ENCODE measurements around the gene CPXM2. TPM values are rescaled to one million over a fixed set of nuclear protein-coding genes. Genes with fewer than 3 reads are reported as not detected.

The CPXM2 gene
- polyA plus RNA-seq, 1 donor (not counting 4 experiments of a cell fraction or from before 2014, with no cell fraction given) = 0.03 TPM

DNA sequence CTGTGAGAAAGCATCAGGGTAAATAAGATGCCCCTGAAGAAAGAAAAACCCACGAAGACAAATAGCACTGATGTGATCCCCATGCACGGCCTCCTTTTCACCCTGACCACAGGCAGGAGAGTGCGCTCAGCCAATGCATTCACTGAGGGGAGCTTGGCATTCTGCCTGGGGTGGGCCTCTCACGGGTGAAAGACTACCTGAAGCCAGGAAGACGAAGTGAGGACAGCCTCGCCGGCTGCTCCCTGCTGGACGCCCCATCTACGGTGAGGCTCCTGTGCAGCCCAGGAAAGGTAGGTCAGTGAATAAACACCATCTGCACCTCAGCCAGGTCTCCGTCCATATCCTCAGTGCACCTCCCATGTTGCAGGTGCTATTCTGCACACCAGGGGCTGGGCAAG, 32.0 kb downstream of the CPXM2 start:
- DNase-seq (ENCODE audit: low read depth, low spot score) (no peak), FAIRE-seq (no peak)
- dilution Hi-C loops (cut with MboI; ENCODE audit: extremely low pct_ligation_motif_present, low sequenced_read_pairs) = no loop called here
- no peak overlapping the region for H3K9ac ChIP-seq (ENCODE audit: control insufficient read depth, extremely low read depth, insufficient read depth, low read length)
- no peaks in the 10 kb centered on the region for H3K79me2 ChIP-seq (ENCODE audit: control insufficient read depth, insufficient read depth, low read length)
- H3K4me1 ChIP-seq (ENCODE audit: control insufficient read depth, extremely low read depth, insufficient read depth, low read length) = no peaks in the 10 kb centered on the region
- no peak overlapping the region for H2AFZ ChIP-seq (ENCODE audit: control insufficient read depth, low read length)
- H3K27ac ChIP-seq (ENCODE audit: control insufficient read depth, insufficient read depth, low read length) = no peak overlapping the region
- no peaks in the 10 kb centered on the region for H3K9me1 ChIP-seq (ENCODE audit: control insufficient read depth, extremely low read depth, insufficient read depth, low read length)
- no peak overlapping the region for H3K4me3 ChIP-seq (ENCODE audit: control insufficient read depth in 2 of 3, extremely low read depth in 1 of 3, insufficient read depth in 2 of 3, low read depth in 1 of 3, low read length in 3 of 3)
- no peaks in the 10 kb centered on the region for H3K9me3 ChIP-seq (ENCODE audit: control insufficient read depth, low read depth, low read length)
- no peaks in the 10 kb centered on the region for H4K20me1 ChIP-seq (ENCODE audit: control insufficient read depth, extremely low read depth, insufficient read depth, low read length)
- no peak for TF ChIP-seq EZH2 (IDR thresholded peaks at IDR 0.05; ENCODE audit: low read length)
- peaks cover 6% of the 10 kb centered on the region for H3K27me3 ChIP-seq (ENCODE audit: control insufficient read depth, extremely low read depth, insufficient read depth, low read length)
- H3K4me2 ChIP-seq (ENCODE audit: control insufficient read depth, extremely low read depth, insufficient read depth, low read depth, low read length) = no peak overlapping the region
- H3K36me3 ChIP-seq (ENCODE audit: control insufficient read depth in 2 of 2, extremely low read depth in 1 of 2, insufficient read depth in 2 of 2, low read length in 2 of 2) = no peaks in the 10 kb centered on the region

DNA sequence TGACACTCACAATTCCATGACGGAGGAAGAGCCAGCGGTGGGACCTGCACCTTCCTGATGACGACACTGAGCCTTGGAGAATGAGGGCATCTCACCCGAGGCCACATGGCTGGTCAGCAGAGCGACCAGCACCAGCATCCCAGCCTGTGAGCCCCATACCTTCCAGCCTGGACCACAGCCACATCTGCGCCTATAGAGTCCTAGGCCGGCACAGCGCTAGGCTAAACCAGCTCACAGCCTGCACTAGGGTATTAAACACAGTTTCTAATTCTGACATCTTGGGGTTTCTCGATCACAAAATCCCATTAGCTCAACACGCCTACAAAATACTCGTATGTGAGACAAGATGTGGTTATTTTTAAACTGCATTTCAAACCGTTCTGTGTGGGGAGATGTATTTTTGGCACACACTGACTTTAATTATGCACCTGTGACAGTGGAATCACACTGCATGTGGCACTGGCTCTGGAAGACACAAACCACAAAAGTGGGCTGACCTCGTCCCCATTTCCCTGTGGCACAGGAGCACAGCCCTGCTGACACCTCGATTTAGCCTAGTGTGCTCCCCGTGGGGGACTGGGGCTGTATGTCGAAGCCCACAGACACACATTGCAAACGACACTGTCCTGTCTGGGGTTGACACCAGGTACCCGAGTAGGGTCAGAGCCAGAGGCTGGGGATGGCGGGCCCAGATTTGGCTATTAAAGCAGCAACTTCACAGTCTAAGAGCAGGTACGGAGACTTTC, 32.5 kb downstream of the CPXM2 start:
- Histone ChIP-seq H3K4me2 (ENCODE audit: control insufficient read depth, extremely low read depth, insufficient read depth, low read depth, low read length) (no peak overlapping the region), H2AFZ (ENCODE audit: control insufficient read depth, low read length) (no peak overlapping the region), H3K79me2 (ENCODE audit: control insufficient read depth, insufficient read depth, low read length) (no peaks in the 10 kb centered on the region), H3K27ac (ENCODE audit: control insufficient read depth, insufficient read depth, low read length) (no peak overlapping the region), H4K20me1 (ENCODE audit: control insufficient read depth, extremely low read depth, insufficient read depth, low read length) (no peaks in the 10 kb centered on the region), H3K4me3 (ENCODE audit: control insufficient read depth in 2 of 3, extremely low read depth in 1 of 3, insufficient read depth in 2 of 3, low read depth in 1 of 3, low read length in 3 of 3) (no peak overlapping the region), H3K27me3 (ENCODE audit: control insufficient read depth, extremely low read depth, insufficient read depth, low read length) (peaks cover 6% of the 10 kb centered on the region), H3K9me1 (ENCODE audit: control insufficient read depth, extremely low read depth, insufficient read depth, low read length) (no peaks in the 10 kb centered on the region), H3K4me1 (ENCODE audit: control insufficient read depth, extremely low read depth, insufficient read depth, low read length) (no peaks in the 10 kb centered on the region), H3K36me3 (ENCODE audit: control insufficient read depth in 2 of 2, extremely low read depth in 1 of 2, insufficient read depth in 2 of 2, low read length in 2 of 2) (no peaks in the 10 kb centered on the region), H3K9ac (ENCODE audit: control insufficient read depth, extremely low read depth, insufficient read depth, low read length) (no peak overlapping the region), H3K9me3 (ENCODE audit: control insufficient read depth, low read depth, low read length) (no peaks in the 10 kb centered on the region)
- dilution Hi-C loops (cut with MboI; ENCODE audit: extremely low pct_ligation_motif_present, low sequenced_read_pairs) = no loop called here
- no peak for DNase-seq (ENCODE audit: low read depth, low spot score)
- no peak for FAIRE-seq
- TF ChIP-seq, protein P1, sequence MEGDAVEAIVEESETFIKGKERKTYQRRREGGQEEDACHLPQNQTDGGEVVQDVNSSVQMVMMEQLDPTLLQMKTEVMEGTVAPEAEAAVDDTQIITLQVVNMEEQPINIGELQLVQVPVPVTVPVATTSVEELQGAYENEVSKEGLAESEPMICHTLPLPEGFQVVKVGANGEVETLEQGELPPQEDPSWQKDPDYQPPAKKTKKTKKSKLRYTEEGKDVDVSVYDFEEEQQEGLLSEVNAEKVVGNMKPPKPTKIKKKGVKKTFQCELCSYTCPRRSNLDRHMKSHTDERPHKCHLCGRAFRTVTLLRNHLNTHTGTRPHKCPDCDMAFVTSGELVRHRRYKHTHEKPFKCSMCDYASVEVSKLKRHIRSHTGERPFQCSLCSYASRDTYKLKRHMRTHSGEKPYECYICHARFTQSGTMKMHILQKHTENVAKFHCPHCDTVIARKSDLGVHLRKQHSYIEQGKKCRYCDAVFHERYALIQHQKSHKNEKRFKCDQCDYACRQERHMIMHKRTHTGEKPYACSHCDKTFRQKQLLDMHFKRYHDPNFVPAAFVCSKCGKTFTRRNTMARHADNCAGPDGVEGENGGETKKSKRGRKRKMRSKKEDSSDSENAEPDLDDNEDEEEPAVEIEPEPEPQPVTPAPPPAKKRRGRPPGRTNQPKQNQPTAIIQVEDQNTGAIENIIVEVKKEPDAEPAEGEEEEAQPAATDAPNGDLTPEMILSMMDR (optimal IDR thresholded peaks at IDR 0.05 in 1 of 3, IDR thresholded peaks at IDR 0.05 in 1 of 3, conservative IDR thresholded peaks at IDR 0.05 in 1 of 3; ENCODE audit: extremely low read depth in 1 of 3, insufficient read depth in 2 of 3, low read length in 3 of 3) = no peak
- TF ChIP-seq EZH2 (IDR thresholded peaks at IDR 0.05; ENCODE audit: low read length) = no peak
